CD4-positive, alpha-beta T cell treated with Interferon alpha-2 for 1 hour (primary cell): ENCODE measurements around the gene DYNC1H1.

Experiments used
- DNase-seq, 2 donors: peaks; one replicate each; pipeline ENCODE4 v3.0.0-alpha.2; 2020 to 2022

Gene DYNC1H1

GRCh38 chr14:102095231-102095870, 131.0 kb downstream of the DYNC1H1 start:
- DNase-seq, result no peak

GRCh38 chr14:102095871-102096568, 131.6 kb downstream of the DYNC1H1 start:
- DNase-seq, result no peak

GRCh38 chr14:102096569-102097188, 132.3 kb downstream of the DYNC1H1 start:
- peak; percentile 55 to 73 for DNase-seq

DNA sequence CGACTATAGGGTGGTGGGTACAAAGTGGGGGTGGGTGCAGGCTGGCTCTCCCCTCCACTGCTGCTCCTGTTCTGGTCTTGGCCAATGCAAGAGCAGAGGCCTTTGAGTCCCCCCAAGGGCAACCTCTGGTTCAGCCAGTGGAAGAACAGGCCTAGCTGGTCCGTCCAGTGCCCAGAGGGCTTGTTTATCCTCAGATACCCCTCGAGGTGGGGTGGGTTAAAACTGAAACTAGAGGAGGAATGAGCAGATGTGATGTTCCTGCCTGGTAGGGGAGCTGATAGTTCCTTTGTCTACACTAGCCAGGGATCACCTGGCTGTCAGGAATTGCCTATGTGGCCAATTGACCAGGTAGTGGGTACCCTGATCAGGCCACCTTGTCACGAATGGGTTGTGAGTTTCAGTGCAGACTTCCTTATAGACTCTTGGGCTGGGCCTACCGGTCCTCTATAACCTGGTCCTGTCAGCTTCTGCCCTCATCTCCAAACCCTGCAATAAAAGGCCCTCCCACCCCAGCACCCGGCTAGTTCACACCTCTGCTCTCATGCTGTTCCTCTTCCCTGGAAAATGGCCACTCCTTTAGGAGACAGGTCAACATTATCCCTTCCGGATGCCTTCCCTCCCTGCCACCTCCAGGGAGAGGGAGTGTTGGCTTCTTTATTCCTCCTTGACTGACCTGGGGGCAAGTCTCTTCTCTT, 133.2 kb downstream of the DYNC1H1 start:
- no peak for DNase-seq

GRCh38 chr14:102103062-102103695, 138.8 kb downstream of the DYNC1H1 start:
- DNase-seq, result no peak

GRCh38 chr14:102105369-102105768, 141.0 kb downstream of the DYNC1H1 start:
- no peak for DNase-seq
